ENCODE measurements around the gene ARHGAP1. TPM values are rescaled to one million over a fixed set of nuclear protein-coding genes. Genes with fewer than 3 reads are reported as not detected.

The ARHGAP1 gene
- total and polyA plus RNA-seq, 2 donors (not counting 3 experiments of a cell fraction or from before 2014, with no cell fraction given) = 30.9 to 58.2 TPM

DNA sequence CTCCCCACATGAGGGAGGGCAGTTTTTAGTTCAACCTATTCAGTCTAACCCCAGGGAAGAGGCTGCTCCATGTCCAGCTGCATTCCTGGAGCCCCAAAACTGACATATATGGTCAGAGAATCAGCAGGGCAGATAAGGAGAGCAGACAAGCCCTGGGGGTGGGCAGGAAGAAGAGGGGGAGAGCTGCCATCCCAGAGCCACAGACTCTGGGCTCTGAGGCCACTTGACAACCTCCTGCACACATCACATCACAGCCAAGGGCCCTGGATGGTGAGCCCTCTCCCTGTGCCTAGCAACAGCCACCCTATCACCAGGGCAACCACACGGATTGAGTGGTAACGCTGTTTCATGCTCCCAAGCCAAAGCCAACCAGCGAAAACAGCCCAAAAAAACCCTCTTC is 3.1 kb downstream of the ARHGAP1 start:
- no peaks in the 10 kb centered on the region for H3K9me1 ChIP-seq (replicated peaks; ENCODE audit: control insufficient read depth, extremely low read depth, insufficient read depth, low read length)
- H3K79me2 ChIP-seq (ENCODE audit: control insufficient read depth, insufficient read depth, low read length) = peaks cover 25% of the 10 kb centered on the region
- ChIA-PET POLR2A (no interaction called here), CTCF (no interaction called here)
- no peak overlapping the region for H3K4me2 ChIP-seq (ENCODE audit: insufficient read depth, low read length)
- dilution Hi-C loops (cut with MboI; ENCODE audit: extremely low pct_ligation_motif_present, low sequenced_read_pairs) = no loop called here
- TF ChIP-seq EZH2 (IDR thresholded peaks at IDR 0.05; ENCODE audit: borderline replicate concordance, low read depth, low read length, severe bottlenecking) (no peak), MYC (IDR thresholded peaks at IDR 0.05; ENCODE audit: low read depth, low read length) (no peak), FOS (IDR thresholded peaks at IDR 0.05; ENCODE audit: borderline replicate concordance, insufficient read depth, low read length) (no peak), POLR2AphosphoS5 (IDR thresholded peaks at IDR 0.05; ENCODE audit: insufficient read depth, low read depth, low read length) (no peak), GATA2 (IDR thresholded peaks at IDR 0.05; ENCODE audit: insufficient read depth, insufficient read length, low read depth, low read length) (no peak), JUN (IDR thresholded peaks at IDR 0.05; ENCODE audit: borderline replicate concordance, insufficient read depth, insufficient read length, low read depth) (no peak)
- TF ChIP-seq, protein P1, sequence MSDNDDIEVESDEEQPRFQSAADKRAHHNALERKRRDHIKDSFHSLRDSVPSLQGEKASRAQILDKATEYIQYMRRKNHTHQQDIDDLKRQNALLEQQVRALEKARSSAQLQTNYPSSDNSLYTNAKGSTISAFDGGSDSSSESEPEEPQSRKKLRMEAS (IDR thresholded peaks at IDR 0.05; ENCODE audit: insufficient read depth, insufficient read length) = no peak
- H3K4me1 ChIP-seq (ENCODE audit: control insufficient read depth, extremely low read depth, insufficient read depth, low read length) = peaks cover 5% of the 10 kb centered on the region
- H2AFZ ChIP-seq (ENCODE audit: low read depth, low read length) = no peak overlapping the region
- FAIRE-seq (no peak), DNase-seq (ENCODE audit: low read depth, low spot score) (no peak)
- peaks cover 4 to 24% of the 10 kb centered on the region in 2 experiments for H3K36me3 ChIP-seq (ENCODE audit: control insufficient read depth in 2 of 2, extremely low read depth in 1 of 2, insufficient read depth in 2 of 2, low read length in 2 of 2)
- H3K27me3 ChIP-seq (ENCODE audit: control insufficient read depth in 2 of 2, insufficient read depth in 2 of 2, low read length in 2 of 2) = no peaks in the 10 kb centered on the region
- no peak overlapping the region for H3K27ac ChIP-seq (ENCODE audit: insufficient read depth, low read depth, low read length)
- no peak overlapping the region for H3K9ac ChIP-seq (replicated peaks; ENCODE audit: extremely low read depth, insufficient read depth, low read length)
- BruUV-seq (replicated peaks) = no TSS peak
- intact Hi-C loops (cut with micrococcal nuclease) = no loop called here
- H3K9me3 ChIP-seq (replicated peaks; ENCODE audit: control insufficient read depth, insufficient read depth, low read length) = no peaks in the 10 kb centered on the region
- no peaks in the 10 kb centered on the region for H4K20me1 ChIP-seq (replicated peaks; ENCODE audit: control insufficient read depth, extremely low read depth, insufficient read depth, low read length)
- no peak overlapping the region for H3K4me3 ChIP-seq (replicated peaks in 1 of 3; ENCODE audit: insufficient read depth in 1 of 3, low read depth in 1 of 3, low read length in 3 of 3)

DNA sequence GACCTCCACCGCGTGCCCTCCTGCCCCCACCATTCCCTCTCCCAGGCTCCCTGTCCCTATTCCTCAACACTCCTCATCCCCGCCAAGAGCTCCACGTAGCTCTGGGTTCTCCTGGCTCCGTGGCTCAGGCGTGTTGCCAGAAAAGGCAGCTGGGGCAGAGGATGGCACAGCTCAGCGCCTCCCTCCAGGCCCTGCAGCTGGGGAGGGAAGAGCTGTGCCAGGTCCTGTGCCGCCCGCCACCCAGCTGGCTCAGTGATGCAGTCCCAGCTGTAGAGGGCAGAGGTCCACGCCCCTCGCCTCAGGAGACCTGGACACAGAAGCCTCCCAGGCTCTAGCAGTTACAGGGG is 4.2 kb downstream of the ARHGAP1 start:
- no TSS peak for BruUV-seq (replicated peaks)
- no peak for FAIRE-seq
- dilution Hi-C loops (cut with MboI; ENCODE audit: extremely low pct_ligation_motif_present, low sequenced_read_pairs) = no loop called here

More for the DNA sequence above, 4.2 kb downstream of the ARHGAP1 start:
- Histone ChIP-seq H3K9ac (replicated peaks; ENCODE audit: extremely low read depth, insufficient read depth, low read length) (no peak overlapping the region), H3K27ac (ENCODE audit: insufficient read depth, low read depth, low read length) (no peak overlapping the region), H3K9me1 (replicated peaks; ENCODE audit: control insufficient read depth, extremely low read depth, insufficient read depth, low read length) (no peaks in the 10 kb centered on the region), H3K79me2 (ENCODE audit: control insufficient read depth, insufficient read depth, low read length) (peaks cover 16% of the 10 kb centered on the region), H3K4me2 (ENCODE audit: insufficient read depth, low read length) (no peak overlapping the region), H4K20me1 (replicated peaks; ENCODE audit: control insufficient read depth, extremely low read depth, insufficient read depth, low read length) (no peaks in the 10 kb centered on the region), H2AFZ (ENCODE audit: low read depth, low read length) (no peak overlapping the region), H3K27me3 (ENCODE audit: control insufficient read depth in 2 of 2, insufficient read depth in 2 of 2, low read length in 2 of 2) (no peaks in the 10 kb centered on the region), H3K9me3 (replicated peaks; ENCODE audit: control insufficient read depth, insufficient read depth, low read length) (no peaks in the 10 kb centered on the region), H3K4me3 (replicated peaks in 1 of 3; ENCODE audit: insufficient read depth in 1 of 3, low read depth in 1 of 3, low read length in 3 of 3) (no peak overlapping the region), H3K36me3 (ENCODE audit: control insufficient read depth in 2 of 2, extremely low read depth in 1 of 2, insufficient read depth in 2 of 2, low read length in 2 of 2) (peaks cover 4 to 26% of the 10 kb centered on the region in 2 experiments), H3K4me1 (ENCODE audit: control insufficient read depth, extremely low read depth, insufficient read depth, low read length) (no peaks in the 10 kb centered on the region)
- POLR2A ChIA-PET = no interaction called here
- intact Hi-C loops (cut with micrococcal nuclease) = no loop called here
- no peak for DNase-seq (ENCODE audit: low read depth, low spot score)
- TF ChIP-seq POLR2A (IDR thresholded peaks at IDR 0.05; ENCODE audit: low read depth, low read length) (no peak), JUN (IDR thresholded peaks at IDR 0.05; ENCODE audit: borderline replicate concordance, insufficient read depth, insufficient read length, low read depth) (no peak), FOS (IDR thresholded peaks at IDR 0.05; ENCODE audit: borderline replicate concordance, insufficient read depth, low read length) (no peak), GATA2 (IDR thresholded peaks at IDR 0.05; ENCODE audit: insufficient read depth, insufficient read length, low read depth, low read length) (no peak), MYC (IDR thresholded peaks at IDR 0.05; ENCODE audit: low read depth, low read length) (no peak), POLR2AphosphoS5 (IDR thresholded peaks at IDR 0.05; ENCODE audit: insufficient read depth, low read depth, low read length) (no peak), EZH2 (IDR thresholded peaks at IDR 0.05; ENCODE audit: borderline replicate concordance, low read depth, low read length, severe bottlenecking) (no peak)
- TF ChIP-seq, protein P2, sequence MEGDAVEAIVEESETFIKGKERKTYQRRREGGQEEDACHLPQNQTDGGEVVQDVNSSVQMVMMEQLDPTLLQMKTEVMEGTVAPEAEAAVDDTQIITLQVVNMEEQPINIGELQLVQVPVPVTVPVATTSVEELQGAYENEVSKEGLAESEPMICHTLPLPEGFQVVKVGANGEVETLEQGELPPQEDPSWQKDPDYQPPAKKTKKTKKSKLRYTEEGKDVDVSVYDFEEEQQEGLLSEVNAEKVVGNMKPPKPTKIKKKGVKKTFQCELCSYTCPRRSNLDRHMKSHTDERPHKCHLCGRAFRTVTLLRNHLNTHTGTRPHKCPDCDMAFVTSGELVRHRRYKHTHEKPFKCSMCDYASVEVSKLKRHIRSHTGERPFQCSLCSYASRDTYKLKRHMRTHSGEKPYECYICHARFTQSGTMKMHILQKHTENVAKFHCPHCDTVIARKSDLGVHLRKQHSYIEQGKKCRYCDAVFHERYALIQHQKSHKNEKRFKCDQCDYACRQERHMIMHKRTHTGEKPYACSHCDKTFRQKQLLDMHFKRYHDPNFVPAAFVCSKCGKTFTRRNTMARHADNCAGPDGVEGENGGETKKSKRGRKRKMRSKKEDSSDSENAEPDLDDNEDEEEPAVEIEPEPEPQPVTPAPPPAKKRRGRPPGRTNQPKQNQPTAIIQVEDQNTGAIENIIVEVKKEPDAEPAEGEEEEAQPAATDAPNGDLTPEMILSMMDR (IDR thresholded peaks at IDR 0.05; ENCODE audit: extremely low read depth in 1 of 2, insufficient read depth in 1 of 2, low read depth in 1 of 2, low read length in 2 of 2) = no peak
- TF ChIP-seq, protein P1 (IDR thresholded peaks at IDR 0.05; ENCODE audit: insufficient read depth, insufficient read length) = no peak
- CTCF ChIA-PET = no interaction called here
